ENCODE results near the gene CNTFR. TPM values are rescaled to one million over a fixed set of nuclear protein-coding genes. Genes with fewer than 3 reads are reported as not detected.

Gene CNTFR
- total and polyA plus RNA-seq, 4 donors, result 0.75 to 3.3 (median 2.0) TPM

DNA sequence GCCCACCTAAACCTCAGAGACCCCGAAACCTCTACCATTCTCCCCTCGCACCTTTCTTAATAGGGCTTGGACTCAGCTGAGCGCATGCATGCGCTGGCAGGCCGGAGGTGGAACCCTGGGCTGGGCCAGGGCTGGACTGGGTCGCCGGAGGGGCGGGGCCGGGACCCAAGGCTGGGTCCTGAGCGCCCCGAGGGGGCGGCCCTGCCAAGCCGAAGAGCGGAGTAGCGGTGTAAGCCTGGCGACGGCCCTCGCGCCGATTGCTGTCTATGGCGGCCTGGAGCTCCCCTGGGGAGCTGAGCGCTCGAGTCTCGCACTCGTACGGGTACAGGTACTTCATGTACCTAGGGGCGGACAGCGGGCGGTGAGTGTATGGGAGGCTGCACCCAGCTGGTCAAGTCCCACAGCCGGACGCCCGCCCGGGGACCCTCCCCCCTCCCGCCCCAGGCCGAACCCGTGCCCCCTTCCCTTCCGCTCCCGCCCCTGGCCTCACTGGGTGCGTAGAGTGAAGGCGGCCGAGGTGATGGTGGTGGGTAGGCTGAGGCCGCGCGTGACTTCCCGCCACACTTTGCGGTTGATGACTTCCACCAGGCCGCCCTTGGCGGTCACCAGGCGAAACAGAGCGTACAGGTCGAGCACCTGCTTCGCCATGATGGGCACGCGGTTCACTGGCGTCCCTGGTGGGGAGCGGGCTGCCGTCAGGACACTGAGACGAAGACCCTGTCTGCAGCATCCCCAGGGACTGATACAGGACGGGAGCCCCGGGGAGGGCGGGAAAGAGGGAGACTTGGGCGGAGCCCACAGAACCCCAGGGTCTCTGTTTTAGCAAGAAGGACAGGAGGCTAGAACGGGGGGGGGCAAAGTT, 34.1 kb upstream of the CNTFR start:
- 59% methylated on average over 63 of the region's 63 CpGs for WGBS
- Histone ChIP-seq H3K4me1 (ENCODE audit: control insufficient read depth in 4 of 4, insufficient read depth in 4 of 4, low read length in 3 of 4) (peaks cover under 1 to 21% (median 17%) of the 10 kb centered on the region in 4 donors), H3K9ac (ENCODE audit: low read depth in 1 of 2, low read length in 2 of 2) (no peak overlapping the region), H3K27me3 (ENCODE audit: control insufficient read depth in 4 of 4, insufficient read depth in 4 of 4, low read length in 3 of 4) (no peaks in the 10 kb centered on the region), H3K4me3 (ENCODE audit: low read depth in 1 of 3, low read length in 3 of 3) (no peak overlapping the region), H3K36me3 (ENCODE audit: control insufficient read depth in 4 of 4, insufficient read depth in 3 of 4, low read depth in 1 of 4, low read length in 3 of 4) (no peaks in the 10 kb centered on the region), H3K27ac (ENCODE audit: low read depth in 1 of 2, low read length in 2 of 2) (no peak overlapping the region), H3K9me3 (ENCODE audit: control insufficient read depth in 4 of 4, low read length in 3 of 4) (no peaks in the 10 kb centered on the region)
- no peak for DNase-seq (ENCODE audit: low spot score)
- TF ChIP-seq, protein P1, sequence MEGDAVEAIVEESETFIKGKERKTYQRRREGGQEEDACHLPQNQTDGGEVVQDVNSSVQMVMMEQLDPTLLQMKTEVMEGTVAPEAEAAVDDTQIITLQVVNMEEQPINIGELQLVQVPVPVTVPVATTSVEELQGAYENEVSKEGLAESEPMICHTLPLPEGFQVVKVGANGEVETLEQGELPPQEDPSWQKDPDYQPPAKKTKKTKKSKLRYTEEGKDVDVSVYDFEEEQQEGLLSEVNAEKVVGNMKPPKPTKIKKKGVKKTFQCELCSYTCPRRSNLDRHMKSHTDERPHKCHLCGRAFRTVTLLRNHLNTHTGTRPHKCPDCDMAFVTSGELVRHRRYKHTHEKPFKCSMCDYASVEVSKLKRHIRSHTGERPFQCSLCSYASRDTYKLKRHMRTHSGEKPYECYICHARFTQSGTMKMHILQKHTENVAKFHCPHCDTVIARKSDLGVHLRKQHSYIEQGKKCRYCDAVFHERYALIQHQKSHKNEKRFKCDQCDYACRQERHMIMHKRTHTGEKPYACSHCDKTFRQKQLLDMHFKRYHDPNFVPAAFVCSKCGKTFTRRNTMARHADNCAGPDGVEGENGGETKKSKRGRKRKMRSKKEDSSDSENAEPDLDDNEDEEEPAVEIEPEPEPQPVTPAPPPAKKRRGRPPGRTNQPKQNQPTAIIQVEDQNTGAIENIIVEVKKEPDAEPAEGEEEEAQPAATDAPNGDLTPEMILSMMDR (IDR thresholded peaks at IDR 0.05; ENCODE audit: low read depth, low read length, missing input control), result no peak
- TF ChIP-seq, protein P2, sequence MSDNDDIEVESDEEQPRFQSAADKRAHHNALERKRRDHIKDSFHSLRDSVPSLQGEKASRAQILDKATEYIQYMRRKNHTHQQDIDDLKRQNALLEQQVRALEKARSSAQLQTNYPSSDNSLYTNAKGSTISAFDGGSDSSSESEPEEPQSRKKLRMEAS (IDR thresholded peaks at IDR 0.05), result no peak
- no peak for TF ChIP-seq FOXA2 (IDR thresholded peaks at IDR 0.05)
- no peak for TF ChIP-seq TAF1 (conservative IDR thresholded peaks at IDR 0.05)

DNA sequence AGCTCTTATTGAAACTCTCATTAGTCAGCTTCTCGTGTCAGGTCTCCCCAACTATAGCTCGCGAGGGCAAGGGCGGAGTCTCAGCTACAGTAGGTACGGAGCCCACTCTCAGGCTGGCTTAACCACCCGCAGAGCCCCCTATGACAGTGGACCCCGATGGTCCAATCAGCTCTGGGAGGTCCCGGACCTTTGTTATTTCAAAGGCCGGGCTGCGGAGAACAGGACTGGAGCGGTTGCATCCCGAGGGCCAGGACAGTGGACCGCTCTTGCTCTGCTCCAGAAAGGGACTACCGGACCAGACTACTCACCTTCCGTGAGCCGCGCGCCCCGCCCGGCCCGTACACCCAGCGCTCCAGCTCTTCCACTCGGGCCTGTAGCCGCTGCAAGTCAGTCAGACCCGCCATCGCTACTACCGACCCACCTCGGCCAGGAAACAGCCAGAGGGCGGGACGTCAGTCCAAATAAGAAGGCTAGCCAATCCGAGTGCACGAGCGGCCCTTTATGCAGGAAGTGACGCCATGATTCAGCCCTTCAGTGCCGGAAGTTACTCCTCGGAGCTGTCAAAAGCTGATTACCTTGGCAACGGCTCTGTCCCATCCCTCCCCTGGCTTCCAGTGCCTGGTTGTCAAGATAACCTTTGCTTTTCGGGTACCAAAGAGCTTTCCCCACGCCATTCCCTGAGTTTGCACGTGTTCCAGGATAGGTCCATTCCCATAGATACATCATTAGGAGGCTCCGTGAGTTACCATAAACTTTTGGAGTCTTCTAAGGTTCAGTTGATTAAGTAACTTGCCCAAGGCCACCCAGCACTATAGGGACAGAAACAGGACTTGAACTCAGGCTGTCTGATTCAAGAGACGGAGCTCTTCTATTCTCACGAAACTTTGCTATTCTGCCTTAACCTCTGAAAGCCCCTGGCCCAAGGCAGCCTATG, 30.8 kb upstream of the CNTFR start, which contains the start of gene DCTN3:
Gene DCTN3 (minus strand): TSS at position 435 of the 934 bp plus-strand sequence. CDS start 31 bp downstream, at position 404.
- peak; percentile 87 for DNase-seq (ENCODE audit: low spot score)
- H3K4me1 ChIP-seq (ENCODE audit: control insufficient read depth in 4 of 4, insufficient read depth in 4 of 4, low read length in 3 of 4), result peaks cover 0 to 12% (median 10%) of the 10 kb centered on the region in 4 donors
- peak within 1 kb of the TSS; percentile 64 to 74 (median 73) for H3K4me3 ChIP-seq (ENCODE audit: low read depth in 1 of 3, low read length in 3 of 3)
- no peaks in the 10 kb centered on the region for H3K9me3 ChIP-seq (ENCODE audit: control insufficient read depth in 4 of 4, low read length in 3 of 4)
- no peaks in the 10 kb centered on the region for H3K27me3 ChIP-seq (ENCODE audit: control insufficient read depth in 4 of 4, insufficient read depth in 4 of 4, low read length in 3 of 4)
- peaks cover 0 to 23% (median 19%) of the 10 kb centered on the region in 4 donors for H3K36me3 ChIP-seq (ENCODE audit: control insufficient read depth in 4 of 4, insufficient read depth in 3 of 4, low read depth in 1 of 4, low read length in 3 of 4)
- H3K9ac ChIP-seq (ENCODE audit: low read depth in 1 of 2, low read length in 2 of 2), result peak within 1 kb of the TSS; percentile 70 to 84
- 5% methylated on average over 43 of the region's 43 CpGs for WGBS
- peak within 1 kb of the TSS in 1 of 2 donors; percentile 36 for H3K27ac ChIP-seq (ENCODE audit: low read depth in 1 of 2, low read length in 2 of 2)
- TF ChIP-seq YY1 (IDR thresholded peaks at IDR 0.05) (peak; percentile 91), JUND (IDR thresholded peaks at IDR 0.05) (peak in 1 of 2 donors; percentile 20), GABPA (IDR thresholded peaks at IDR 0.05 in 1 of 2, conservative IDR thresholded peaks at IDR 0.05 in 1 of 2) (peak; percentile 98 to 99), HNF4A (conservative IDR thresholded peaks at IDR 0.05) (peak in 1 of 2 donors; percentile 11), FOXA2 (IDR thresholded peaks at IDR 0.05) (no peak), SP1 (IDR thresholded peaks at IDR 0.05) (peak; percentile 47), NR2F2 (IDR thresholded peaks at IDR 0.05) (no peak), RXRA (IDR thresholded peaks at IDR 0.05) (peak in 1 of 2 donors; percentile 15), HNF4G (IDR thresholded peaks at IDR 0.05) (no peak)
- TF ChIP-seq, protein P1 (IDR thresholded peaks at IDR 0.05; ENCODE audit: low read depth, low read length, missing input control), result no peak
- TF ChIP-seq, protein P3, sequence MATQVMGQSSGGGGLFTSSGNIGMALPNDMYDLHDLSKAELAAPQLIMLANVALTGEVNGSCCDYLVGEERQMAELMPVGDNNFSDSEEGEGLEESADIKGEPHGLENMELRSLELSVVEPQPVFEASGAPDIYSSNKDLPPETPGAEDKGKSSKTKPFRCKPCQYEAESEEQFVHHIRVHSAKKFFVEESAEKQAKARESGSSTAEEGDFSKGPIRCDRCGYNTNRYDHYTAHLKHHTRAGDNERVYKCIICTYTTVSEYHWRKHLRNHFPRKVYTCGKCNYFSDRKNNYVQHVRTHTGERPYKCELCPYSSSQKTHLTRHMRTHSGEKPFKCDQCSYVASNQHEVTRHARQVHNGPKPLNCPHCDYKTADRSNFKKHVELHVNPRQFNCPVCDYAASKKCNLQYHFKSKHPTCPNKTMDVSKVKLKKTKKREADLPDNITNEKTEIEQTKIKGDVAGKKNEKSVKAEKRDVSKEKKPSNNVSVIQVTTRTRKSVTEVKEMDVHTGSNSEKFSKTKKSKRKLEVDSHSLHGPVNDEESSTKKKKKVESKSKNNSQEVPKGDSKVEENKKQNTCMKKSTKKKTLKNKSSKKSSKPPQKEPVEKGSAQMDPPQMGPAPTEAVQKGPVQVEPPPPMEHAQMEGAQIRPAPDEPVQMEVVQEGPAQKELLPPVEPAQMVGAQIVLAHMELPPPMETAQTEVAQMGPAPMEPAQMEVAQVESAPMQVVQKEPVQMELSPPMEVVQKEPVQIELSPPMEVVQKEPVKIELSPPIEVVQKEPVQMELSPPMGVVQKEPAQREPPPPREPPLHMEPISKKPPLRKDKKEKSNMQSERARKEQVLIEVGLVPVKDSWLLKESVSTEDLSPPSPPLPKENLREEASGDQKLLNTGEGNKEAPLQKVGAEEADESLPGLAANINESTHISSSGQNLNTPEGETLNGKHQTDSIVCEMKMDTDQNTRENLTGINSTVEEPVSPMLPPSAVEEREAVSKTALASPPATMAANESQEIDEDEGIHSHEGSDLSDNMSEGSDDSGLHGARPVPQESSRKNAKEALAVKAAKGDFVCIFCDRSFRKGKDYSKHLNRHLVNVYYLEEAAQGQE (IDR thresholded peaks at IDR 0.05), result no peak

All from liver (tissue), 9 donors.